Mucosa of stomach (tissue), 1 donor: Measurements from ENCODE around the gene NDUFAF8.

ENCODE experiments used
- H3K27me3 ChIP-seq: one replicate; pipeline ENCODE4 v1.7.0; 2013; ENCODE audit warnings: mild to moderate bottlenecking, low read length; ENCODE audit not compliant: control insufficient read depth, insufficient read depth
- H3K36me3 ChIP-seq: one replicate; pipeline ENCODE4 v1.7.0; 2013; ENCODE audit warnings: low read length; ENCODE audit not compliant: control insufficient read depth, insufficient read depth
- H3K4me1 ChIP-seq: one replicate; pipeline ENCODE4 v1.7.0; 2013; ENCODE audit warnings: mild to moderate bottlenecking, low read length; ENCODE audit not compliant: control insufficient read depth, insufficient read depth
- H3K4me3 ChIP-seq: one replicate; pipeline ENCODE4 v1.7.0; 2013; ENCODE audit warnings: low read length
- H3K9ac ChIP-seq: one replicate; pipeline ENCODE4 v1.7.0; 2013; ENCODE audit warnings: mild to moderate bottlenecking, low read length, moderate library complexity
- H3K9me3 ChIP-seq: one replicate; pipeline ENCODE4 v1.7.0; 2013; ENCODE audit warnings: mild to moderate bottlenecking, low read length, moderate library complexity; ENCODE audit not compliant: control insufficient read depth
- donor health status: Pancreatic carcinoma.

The NDUFAF8 gene

GRCh38 chr17:81290230-81290629 is 51.1 kb downstream of the NDUFAF8 start:
- H3K27me3 ChIP-seq, result no peaks in the 10 kb centered on the region
- no peak overlapping the region for H3K4me3 ChIP-seq
- no peak overlapping the region for H3K9ac ChIP-seq
- no peaks in the 10 kb centered on the region for H3K36me3 ChIP-seq
- peaks cover 26% of the 10 kb centered on the region for H3K4me1 ChIP-seq
- no peaks in the 10 kb centered on the region for H3K9me3 ChIP-seq
